Hepatocyte (in vitro differentiated cells): ENCODE measurements around the gene NAXD. TPM values are rescaled to one million over a fixed set of nuclear protein-coding genes. Genes with fewer than 3 reads are reported as not detected.

ENCODE experiments used
- DNase-seq: peaks from one replicate; pipeline ENCODE4 v3.0.0-alpha.2; 2016; ENCODE audit warnings: low spot score
- H2AFZ ChIP-seq: fragments of 200-600 bp; sonication (generic); 2 replicates; pipeline ENCODE4 v1.6.0; 2016; ENCODE audit warnings: antibody characterized with exemption, mild to moderate bottlenecking
- H3K27ac ChIP-seq: fragments of 200-600 bp; sonication (generic); 2 replicates; pipeline ENCODE4 v1.5.1; 2016; ENCODE audit warnings: mild to moderate bottlenecking
- H3K27me3 ChIP-seq: fragments of 200-600 bp; sonication (generic); 2 replicates; pipeline ENCODE4 v1.6.1; 2016
- H3K36me3 ChIP-seq: fragments of 200-600 bp; sonication (generic); replicated peaks from 2 replicates; pipeline ENCODE4 v1.5.1; 2016; ENCODE audit warnings: low read depth; ENCODE audit not compliant: insufficient read depth
- H3K4me1 ChIP-seq: fragments of 200-600 bp; sonication (generic); 2 replicates; pipeline ENCODE4 v1.5.1; 2016; ENCODE audit warnings: mild to moderate bottlenecking, moderate library complexity; ENCODE audit not compliant: insufficient read depth
- H3K4me2 ChIP-seq: fragments of 200-600 bp; sonication (generic); 2 replicates; pipeline ENCODE4 v1.6.0; 2016
- H3K4me3 ChIP-seq: fragments of 200-600 bp; sonication (generic); 2 replicates; pipeline ENCODE4 v1.5.1; 2016; ENCODE audit warnings: mild to moderate bottlenecking
- H3K79me2 ChIP-seq: fragments of 200-600 bp; sonication (generic); 2 replicates; pipeline ENCODE4 v1.6.0; 2017; ENCODE audit warnings: mild to moderate bottlenecking
- H3K9me2 ChIP-seq: fragments of 200-600 bp; sonication (generic); replicated peaks from 2 replicates; pipeline ENCODE4 v1.6.0; 2017; ENCODE audit warnings: mild to moderate bottlenecking; ENCODE audit not compliant: insufficient read depth
- H3K9me3 ChIP-seq: fragments of 200-600 bp; sonication (generic); 2 replicates; pipeline ENCODE4 v1.5.1; 2016; ENCODE audit warnings: low read depth, mild to moderate bottlenecking
- H4K20me1 ChIP-seq: fragments of 200-600 bp; sonication (generic); 2 replicates; pipeline ENCODE4 v1.6.0; 2016; ENCODE audit warnings: mild to moderate bottlenecking; ENCODE audit not compliant: insufficient read depth, poor library complexity, severe bottlenecking
- CTCF ChIP-seq: fragments of 200-600 bp; sonication (generic); IDR thresholded peaks from 2 replicates; pipeline ENCODE4 v1.5.1; 2016; ENCODE audit warnings: antibody characterized with exemption, mild to moderate bottlenecking; ENCODE audit not compliant: poor library complexity
- EZH2 ChIP-seq: fragments of 200-600 bp; sonication (generic); IDR thresholded peaks from 2 replicates; pipeline ENCODE4 v1.6.1; 2016; ENCODE audit warnings: antibody characterized with exemption, mild to moderate bottlenecking, borderline replicate concordance
- EZH2phosphoT487 ChIP-seq: fragments of 200-600 bp; sonication (generic); IDR thresholded peaks from one replicate; pipeline ENCODE4 v1.6.1; 2018; ENCODE audit warnings: antibody characterized with exemption, mild to moderate bottlenecking, low read depth, moderate library complexity; ENCODE audit not compliant: unreplicated experiment, severe bottlenecking
- WGBS: methylation state at CpG from one replicate; pipeline ENCODE4 v1.1.6; 2016; ENCODE audit warnings: low lambda C conversion rate; ENCODE audit errors: missing lambda C conversion rate; 5-methylcytosine and 5-hydroxymethylcytosine counted together
- polyA plus RNA-seq: library from polyadenylated mRNA; unstranded; fragments of >200 nt; fragmentation: Nextera tagmentation; extraction: Ambion mirVana; gene quantifications from 2 replicates; pipeline ENCODE4 v1.2.1, GENCODE V29; 2016
- total RNA-seq: library from RNA; depleted of rRNA; stranded (reverse); fragments of >200 nt; gene quantifications from 2 replicates; pipeline ENCODE4 v1.2.3, GENCODE V29; 2014

The NAXD gene
- total and polyA plus RNA-seq, 2 experiments from 2014 or later: 30.9 to 34.5 TPM

- TF ChIP-seq CTCF: no peak
- TF ChIP-seq EZH2: no peak
- no peak for TF ChIP-seq EZH2phosphoT487
- 95% methylated on average over 19 of the region's 19 CpGs for WGBS
- no peak overlapping the region for H3K27ac ChIP-seq
- no peak for DNase-seq
- no peaks in the 10 kb centered on the region for H3K9me3 ChIP-seq
- H4K20me1 ChIP-seq: peaks cover 33% of the 10 kb centered on the region
- H3K9me2 ChIP-seq: no peaks in the 10 kb centered on the region
- H3K4me3 ChIP-seq: no peak overlapping the region
- H3K4me1 ChIP-seq: no peaks in the 10 kb centered on the region
- no peak overlapping the region for H3K4me2 ChIP-seq
- H3K27me3 ChIP-seq: no peaks in the 10 kb centered on the region
- no peak overlapping the region for H2AFZ ChIP-seq
- peaks cover 55% of the 10 kb centered on the region for H3K79me2 ChIP-seq
- H3K36me3 ChIP-seq: no peaks in the 10 kb centered on the region
These were observed 19.2 kb downstream of the NAXD start for GRCh38 chr13:110634558-110634957.

- Histone ChIP-seq H4K20me1 (peaks cover 37% of the 10 kb centered on the region), H2AFZ (no peak overlapping the region), H3K4me2 (no peak overlapping the region), H3K4me1 (no peaks in the 10 kb centered on the region), H3K27me3 (no peaks in the 10 kb centered on the region), H3K9me2 (no peaks in the 10 kb centered on the region), H3K9me3 (no peaks in the 10 kb centered on the region), H3K79me2 (peaks cover 46% of the 10 kb centered on the region), H3K36me3 (no peaks in the 10 kb centered on the region), H3K4me3 (no peak overlapping the region), H3K27ac (no peak overlapping the region)
- TF ChIP-seq EZH2 (no peak), EZH2phosphoT487 (no peak), CTCF (no peak)
- WGBS: 95% methylated on average over 19 of the region's 19 CpGs
- no peak for DNase-seq
These were observed 20.2 kb downstream of the NAXD start for GRCh38 chr13:110635405-110636002.

- no peaks in the 10 kb centered on the region for H3K27me3 ChIP-seq
- H3K4me1 ChIP-seq: no peaks in the 10 kb centered on the region
- DNase-seq: no peak
- H4K20me1 ChIP-seq: peaks cover 32% of the 10 kb centered on the region
- H3K4me3 ChIP-seq: no peak overlapping the region
- H3K4me2 ChIP-seq: no peak overlapping the region
- peaks cover 40% of the 10 kb centered on the region for H3K79me2 ChIP-seq
- no peaks in the 10 kb centered on the region for H3K9me2 ChIP-seq
- no peak overlapping the region for H2AFZ ChIP-seq
- no peak overlapping the region for H3K27ac ChIP-seq
- 97% methylated on average over 16 of the region's 16 CpGs for WGBS
- H3K36me3 ChIP-seq: no peaks in the 10 kb centered on the region
- TF ChIP-seq EZH2phosphoT487: no peak
- no peak for TF ChIP-seq CTCF
- TF ChIP-seq EZH2: no peak
- no peaks in the 10 kb centered on the region for H3K9me3 ChIP-seq
These were observed 20.7 kb downstream of the NAXD start for GRCh38 chr13:110636053-110636475.
